DND-41 (cell line): Measurements from ENCODE around the gene ZNF70.

Source experiments
- ATAC-seq: fragments of 200-7000 bp; cut with Tn5 transposase; 3 replicates; pipeline ENCODE4 v1.9.1; 2021; ENCODE audit warnings: low read depth; ENCODE audit not compliant: insufficient read depth
- DNase-seq: peaks from one replicate; pipeline ENCODE4 v3.0.0-alpha.2; 2020
- H2AFZ ChIP-seq: 2 replicates; pipeline ENCODE4 v1.6.0; 2012; ENCODE audit warnings: low read depth, low read length
- H3K27ac ChIP-seq: 2 replicates; pipeline ENCODE4 v1.5.1; 2012; ENCODE audit warnings: low read length, inconsistent platforms
- H3K27me3 ChIP-seq: fragments of 200-600 bp; sonication (generic); 2 replicates; pipeline ENCODE4 v1.6.0; 2012; ENCODE audit warnings: low read length, mild to moderate bottlenecking, inconsistent platforms; ENCODE audit not compliant: insufficient read depth, poor library complexity
- H3K36me3 ChIP-seq: 2 replicates; pipeline ENCODE4 v1.5.1; 2012; ENCODE audit warnings: low read length, inconsistent platforms; ENCODE audit not compliant: insufficient read depth
- H3K4me1 ChIP-seq: 2 replicates; pipeline ENCODE4 v1.5.1; 2012; ENCODE audit warnings: mild to moderate bottlenecking, low read length; ENCODE audit not compliant: insufficient read depth
- H3K4me2 ChIP-seq: 2 replicates; pipeline ENCODE4 v1.6.0; 2012; ENCODE audit warnings: mild to moderate bottlenecking, moderate library complexity, low read length, inconsistent platforms; ENCODE audit not compliant: insufficient read depth
- H3K4me3 ChIP-seq, 2 experiments: fragments of 200-600 bp in 1 of 2; shearing (Covaris generic) in 1 of 2; 2 replicates each; pipeline ENCODE4 v1.5.1; 2012 to 2016; ENCODE audit warnings: inconsistent platforms in 2 of 2, low read length in 2 of 2, mild to moderate bottlenecking in 2 of 2, low read depth in 1 of 2, moderate library complexity in 1 of 2
- H3K79me2 ChIP-seq: 2 replicates; pipeline ENCODE4 v1.6.0; 2012; ENCODE audit warnings: low read length, inconsistent platforms; ENCODE audit not compliant: insufficient read depth
- H3K9ac ChIP-seq: 2 replicates; pipeline ENCODE4 v1.6.0; 2012; ENCODE audit warnings: low read depth, mild to moderate bottlenecking, inconsistent platforms, low read length, moderate library complexity
- H3K9me3 ChIP-seq: 2 replicates; pipeline ENCODE4 v1.5.1; 2012; ENCODE audit warnings: low read length, moderate library complexity, mild to moderate bottlenecking, inconsistent platforms; ENCODE audit not compliant: insufficient read depth, severe bottlenecking
- H4K20me1 ChIP-seq: 2 replicates; pipeline ENCODE4 v1.6.0; 2012; ENCODE audit warnings: low read length; ENCODE audit not compliant: insufficient read depth
- EZH2 ChIP-seq: IDR thresholded peaks from 3 replicates; pipeline ENCODE4 v1.6.1; 2012; ENCODE audit warnings: borderline replicate concordance, low read depth, mild to moderate bottlenecking, moderate library complexity, low read length, inconsistent platforms; ENCODE audit not compliant: severe bottlenecking
- TF ChIP-seq, protein P1 (sequence below): IDR thresholded peaks from 2 replicates; pipeline ENCODE4 v1.5.1; 2012; ENCODE audit warnings: borderline replicate concordance, low read length, moderate library complexity, mild to moderate bottlenecking; ENCODE audit not compliant: poor library complexity, severe bottlenecking; ENCODE audit errors: extremely low read depth

ZNF70 gene

DNA sequence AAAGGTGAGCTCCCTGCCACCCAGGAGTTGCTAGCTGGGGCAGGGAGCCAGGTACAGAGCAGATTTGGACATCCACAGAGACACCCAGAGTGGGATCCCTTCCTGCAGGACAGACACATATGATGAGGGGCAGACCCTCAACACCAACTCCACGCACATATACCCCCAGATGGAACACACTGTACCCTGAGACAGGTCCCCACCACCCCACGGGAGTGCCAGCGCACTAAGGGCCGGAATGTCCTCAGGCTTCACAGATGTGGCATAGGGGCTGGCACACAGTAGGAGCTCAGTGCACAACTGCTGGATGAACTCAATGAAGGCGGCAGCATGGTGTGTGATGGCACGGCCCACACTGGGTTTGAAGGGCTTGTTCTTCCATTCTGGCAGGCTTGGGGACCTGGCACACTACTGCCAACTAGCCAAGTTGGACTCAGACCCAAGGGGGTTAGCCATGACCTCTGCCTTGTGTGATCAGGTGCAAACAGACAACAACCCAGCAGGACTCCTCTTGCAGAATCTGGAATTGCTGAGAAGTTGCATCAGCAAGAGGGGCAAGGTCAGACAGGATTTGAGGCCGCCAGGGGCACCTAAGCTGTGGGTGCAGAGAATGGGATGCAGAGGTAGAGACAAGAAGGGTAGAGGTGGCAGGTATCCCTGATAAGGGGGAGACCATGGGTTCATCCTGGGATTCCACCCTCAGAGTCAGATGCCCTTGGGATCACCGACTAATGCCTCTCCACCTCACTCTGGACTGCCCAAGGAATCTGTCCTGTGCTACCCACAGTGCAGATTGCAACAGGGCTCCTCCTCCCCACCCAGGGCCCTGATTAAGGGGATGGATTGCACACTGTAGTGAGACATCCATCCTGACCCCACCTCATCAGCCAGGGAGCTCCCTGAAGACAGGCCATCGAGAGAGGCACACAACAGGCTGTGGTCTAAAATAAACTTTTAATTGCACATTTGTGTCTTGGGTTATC lies 14.3 kb upstream of the ZNF70 start:
- H3K9ac ChIP-seq, result no peak overlapping the region
- no peaks in the 10 kb centered on the region for H3K79me2 ChIP-seq
- no peak overlapping the region for H3K4me2 ChIP-seq
- H3K4me3 ChIP-seq, result no peak overlapping the region
- H3K27me3 ChIP-seq, result no peaks in the 10 kb centered on the region
- TF ChIP-seq, protein P1, sequence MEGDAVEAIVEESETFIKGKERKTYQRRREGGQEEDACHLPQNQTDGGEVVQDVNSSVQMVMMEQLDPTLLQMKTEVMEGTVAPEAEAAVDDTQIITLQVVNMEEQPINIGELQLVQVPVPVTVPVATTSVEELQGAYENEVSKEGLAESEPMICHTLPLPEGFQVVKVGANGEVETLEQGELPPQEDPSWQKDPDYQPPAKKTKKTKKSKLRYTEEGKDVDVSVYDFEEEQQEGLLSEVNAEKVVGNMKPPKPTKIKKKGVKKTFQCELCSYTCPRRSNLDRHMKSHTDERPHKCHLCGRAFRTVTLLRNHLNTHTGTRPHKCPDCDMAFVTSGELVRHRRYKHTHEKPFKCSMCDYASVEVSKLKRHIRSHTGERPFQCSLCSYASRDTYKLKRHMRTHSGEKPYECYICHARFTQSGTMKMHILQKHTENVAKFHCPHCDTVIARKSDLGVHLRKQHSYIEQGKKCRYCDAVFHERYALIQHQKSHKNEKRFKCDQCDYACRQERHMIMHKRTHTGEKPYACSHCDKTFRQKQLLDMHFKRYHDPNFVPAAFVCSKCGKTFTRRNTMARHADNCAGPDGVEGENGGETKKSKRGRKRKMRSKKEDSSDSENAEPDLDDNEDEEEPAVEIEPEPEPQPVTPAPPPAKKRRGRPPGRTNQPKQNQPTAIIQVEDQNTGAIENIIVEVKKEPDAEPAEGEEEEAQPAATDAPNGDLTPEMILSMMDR, result no peak
- no peak for TF ChIP-seq EZH2
- no peaks in the 10 kb centered on the region for H3K9me3 ChIP-seq
- DNase-seq, result no peak
- no peaks in the 10 kb centered on the region; the same call in 1 of the 2 replicates for H3K36me3 ChIP-seq
- H2AFZ ChIP-seq, result no peak overlapping the region
- no peak for ATAC-seq
- peaks cover 32% of the 10 kb centered on the region for H3K4me1 ChIP-seq
- no peaks in the 10 kb centered on the region for H4K20me1 ChIP-seq
- no peak overlapping the region for H3K27ac ChIP-seq

DNA sequence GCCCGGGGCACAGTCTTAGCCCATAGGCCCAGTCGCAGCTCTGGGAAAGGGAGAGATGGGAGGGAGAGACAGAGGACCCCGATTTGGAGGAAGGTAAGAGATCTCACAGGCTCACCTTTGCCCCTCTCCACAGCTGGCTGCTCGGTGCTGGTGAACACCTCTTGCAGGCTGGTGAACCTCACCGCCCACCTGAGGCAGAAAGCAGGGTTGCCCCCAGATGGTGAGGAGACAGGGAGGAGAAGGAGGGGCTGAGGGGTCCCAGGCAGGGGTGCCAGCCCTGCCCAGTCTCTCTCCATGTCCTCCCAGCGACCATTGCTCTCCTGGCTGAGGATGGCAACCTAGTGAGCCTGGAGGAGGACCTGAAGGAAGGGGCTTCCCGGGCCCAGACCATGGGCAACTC lies 13.0 kb upstream of the ZNF70 start:
- Histone ChIP-seq H2AFZ (no peak overlapping the region), H3K79me2 (no peaks in the 10 kb centered on the region), H3K9ac (no peak overlapping the region), H3K27ac (no peak overlapping the region), H3K36me3 (no peaks in the 10 kb centered on the region; the same call in 1 of the 2 replicates), H3K9me3 (no peaks in the 10 kb centered on the region), H3K4me3 (no peak overlapping the region), H4K20me1 (no peaks in the 10 kb centered on the region), H3K4me1 (peaks cover 32% of the 10 kb centered on the region), H3K27me3 (no peaks in the 10 kb centered on the region), H3K4me2 (no peak overlapping the region)
- no peak for DNase-seq
- no peak for TF ChIP-seq EZH2
- TF ChIP-seq, protein P1, result no peak
- ATAC-seq, result no peak

DNA sequence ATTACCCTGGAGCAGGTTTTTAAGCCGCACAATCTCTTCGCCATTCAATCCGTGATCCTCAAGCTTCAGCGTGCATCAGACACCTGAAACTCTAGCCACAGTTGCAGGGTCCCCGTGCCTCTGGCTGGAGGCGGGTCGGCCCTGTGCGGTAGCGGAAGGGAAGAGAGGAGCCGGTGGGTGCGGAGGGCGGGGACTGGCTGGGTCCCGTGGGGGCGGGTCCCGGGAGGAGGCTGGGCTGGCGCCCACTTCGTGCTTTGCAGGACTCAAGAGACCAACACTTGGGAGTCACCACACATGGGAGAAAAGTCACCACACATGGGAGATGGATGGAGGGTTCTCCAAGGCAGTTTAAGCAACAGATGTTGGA lies 12.7 kb upstream of the ZNF70 start:
- TF ChIP-seq, protein P1, result no peak
- TF ChIP-seq EZH2, result no peak
- Histone ChIP-seq H3K4me3 (no peak overlapping the region), H3K9ac (no peak overlapping the region), H3K4me2 (no peak overlapping the region), H3K27ac (no peak overlapping the region), H3K36me3 (no peaks in the 10 kb centered on the region; the same call in 1 of the 2 replicates), H3K9me3 (no peaks in the 10 kb centered on the region), H3K27me3 (no peaks in the 10 kb centered on the region), H4K20me1 (no peaks in the 10 kb centered on the region), H3K4me1 (peaks cover 32% of the 10 kb centered on the region), H3K79me2 (no peaks in the 10 kb centered on the region), H2AFZ (no peak overlapping the region)
- DNase-seq (peak; percentile 50), ATAC-seq (0 out of 3 replicates have a peak, but pooled peaks have one; percentile 23)
